Stomach (tissue), 9 donors: ENCODE results near the gene SLC2A3. TPM values are rescaled to one million over a fixed set of nuclear protein-coding genes. Genes with fewer than 3 reads are reported as not detected.
A peak's percentile ranks its signal among the peaks of the same experiment; 100 is the strongest.
"Not testable (repeated sequence)": the region's sequence is repeated elsewhere in the genome, so short reads cannot be mapped to it uniquely, and the experiment has no call there.

Source experiments
- DNase-seq, 2 donors: peaks; one replicate each; pipeline versions ENCODE4 v3.0.0 to v3.0.0-alpha.2; 2013 to 2019
- H3K27ac ChIP-seq, 5 donors: fragments of 200-600 bp in 4 of 5; sonication (generic) in 4 of 5; one replicate each; pipeline ENCODE4 v1.5.1; 2013 to 2019; ENCODE audit warnings: mild to moderate bottlenecking in 1 of 5, moderate library complexity in 1 of 5
- H3K27me3 ChIP-seq, 3 donors: fragments of 200-600 bp; sonication (generic); one replicate each; pipeline ENCODE4 v1.5.1; 2017 to 2019; ENCODE audit warnings: mixed run types in 1 of 3
- H3K36me3 ChIP-seq, 4 donors: fragments of 200-600 bp; sonication (generic); 1 replicate in 3 of 4; 2 replicates in 1 of 4; pipeline ENCODE4 v1.5.1; 2016 to 2019
- H3K4me1 ChIP-seq, 4 donors: fragments of 200-600 bp; sonication (generic); one replicate each; pipeline ENCODE4 v1.5.1; 2016 to 2019
- H3K4me3 ChIP-seq, 4 donors: fragments of 200-600 bp; sonication (generic) in 3 of 4; one replicate each; pipeline ENCODE4 v1.5.1; 2016 to 2019; ENCODE audit warnings: mild to moderate bottlenecking in 1 of 4
- H3K9me3 ChIP-seq, 4 donors: fragments of 200-600 bp; sonication (generic); one replicate each; pipeline ENCODE4 v1.5.1; 2016 to 2019
- CTCF ChIP-seq, 7 experiments: fragments of 450-650 bp in 4 of 7; fragments of 200-600 bp in 3 of 7; sonication (generic) in 3 of 7; IDR thresholded peaks; one replicate each; pipeline ENCODE4 v1.5.1; 2016 to 2019; ENCODE audit warnings: antibody characterized with exemption in 7 of 7, control low read depth in 2 of 7, mild to moderate bottlenecking in 1 of 7
- EP300 ChIP-seq: sonication (generic); formaldehyde crosslinking; IDR thresholded peaks from one replicate; pipeline ENCODE4 v1.6.1; 2017; ENCODE audit warnings: antibody characterized with exemption
- POLR2A ChIP-seq, 4 donors: fragments of 450-650 bp; IDR thresholded peaks; one replicate each; pipeline ENCODE4 v1.6.1; 2016; ENCODE audit warnings: antibody characterized with exemption in 4 of 4, control low read depth in 2 of 4, mild to moderate bottlenecking in 1 of 4, moderate library complexity in 1 of 4
- POLR2AphosphoS5 ChIP-seq, 3 donors: sonication (generic); formaldehyde crosslinking; IDR thresholded peaks; one replicate each; pipeline ENCODE4 v1.6.1; 2016; ENCODE audit warnings: antibody characterized with exemption in 3 of 3
- WGBS, 5 donors: extraction: QIAGEN DNeasy Blood & Tissue Kit in 3 of 5; methylation state at CpG; one replicate each; pipeline versions ENCODE4 v1.1.5 to v1.1.7; 2013 to 2018; 5-methylcytosine and 5-hydroxymethylcytosine counted together
- intact Hi-C: fragments of 100-400 bp; cut with DNase I; formaldehyde crosslinking; loops from one replicate; pipeline ENCODE4 v1.15.1; 2023; ENCODE audit warnings: low total_unique reads
- polyA plus RNA-seq, 3 donors: library from polyadenylated mRNA; stranded (reverse); fragments of 200-250 nt; gene quantifications; one replicate each; pipeline ENCODE4 v1.2.3, GENCODE V29; 2013
- total RNA-seq, 5 donors: library from RNA; depleted of rRNA; stranded (reverse); fragments of >200 nt; gene quantifications; one replicate each; pipeline versions ENCODE4 v1.1.0 to v1.2.3, GENCODE V29; 2014 to 2016
- donor health status: healthy with polysubstance abuse.
- donor health status: Bipolar disorder and iron deficiency.
- donor health status: healthy.

Gene SLC2A3
- total and polyA plus RNA-seq, 8 donors: 0.29 to 72.0 (median 8.7) TPM

- Histone ChIP-seq H3K27me3 (peaks cover 0 to 6% (median 0%) of the 10 kb centered on the region in 3 donors), H3K9me3 (no peaks in the 10 kb centered on the region), H3K36me3 (no peaks in the 10 kb centered on the region), H3K4me3 (no peak overlapping the region), H3K4me1 (peaks cover 7 to 20% (median 15%) of the 10 kb centered on the region in 4 donors), H3K27ac (no peak overlapping the region)
- 86 to 90% (median 89%) methylated on average over 6 of the region's 6 CpGs for WGBS, 5 donors
- no peak for TF ChIP-seq EP300
- no peak for TF ChIP-seq CTCF (IDR thresholded peaks at IDR 0.05)
- no peak for TF ChIP-seq POLR2A (IDR thresholded peaks at IDR 0.05)
- no peak for TF ChIP-seq POLR2AphosphoS5 (IDR thresholded peaks at IDR 0.05)
- intact Hi-C loops: no loop called here
- DNase-seq: no peak
These were observed 37.5 kb upstream of the SLC2A3 start for GRCh38 chr12:7973457-7973825.

GRCh38 chr12:7972734-7973456 lies 36.9 kb upstream of the SLC2A3 start:
- Histone ChIP-seq H3K27me3 (peaks cover 0 to 6% (median 0%) of the 10 kb centered on the region in 3 donors), H3K9me3 (no peaks in the 10 kb centered on the region), H3K36me3 (no peaks in the 10 kb centered on the region), H3K27ac (peak overlapping the region in 4 of 5 donors; percentile 6 to 70 (median 36)), H3K4me1 (peaks cover 7 to 20% (median 15%) of the 10 kb centered on the region in 4 donors), H3K4me3 (no peak overlapping the region)
- intact Hi-C loops: no loop called here
- WGBS, 5 donors: 86 to 89% (median 88%) methylated on average over 17 to 19 of the region's 19 CpGs
- no peak for TF ChIP-seq CTCF (IDR thresholded peaks at IDR 0.05)
- TF ChIP-seq POLR2AphosphoS5 (IDR thresholded peaks at IDR 0.05): no peak
- no peak for TF ChIP-seq POLR2A (IDR thresholded peaks at IDR 0.05)
- TF ChIP-seq EP300: no peak
- no peak for DNase-seq

GRCh38 chr12:7972269-7972668 lies 36.3 kb upstream of the SLC2A3 start:
- H3K27me3 ChIP-seq, H3K4me3 ChIP-seq, H3K36me3 ChIP-seq, DNase-seq, H3K9me3 ChIP-seq, intact Hi-C loops: not testable (repeated sequence)
- WGBS, 5 donors: 15 to 55% (median 45%) methylated on average over 2 to 4 of the region's 9 CpGs
- H3K4me1 ChIP-seq: peaks cover 7 to 20% (median 15%) of the 10 kb centered on the region in 4 donors
- H3K27ac ChIP-seq: peak overlapping the region in 3 of 5 donors; percentile 11 to 70 (median 62)

- H3K4me1 ChIP-seq: peaks cover 7 to 20% (median 15%) of the 10 kb centered on the region in 4 donors
- H3K4me3 ChIP-seq, H3K9me3 ChIP-seq, H3K27me3 ChIP-seq, intact Hi-C loops, DNase-seq, H3K36me3 ChIP-seq: not testable (repeated sequence)
- WGBS, 5 donors: 10 to 58% (median 46%) methylated on average over 2 to 5 of the region's 7 CpGs
- H3K27ac ChIP-seq: peak overlapping the region in 4 of 5 donors; percentile 80 to 91 (median 86)
These were observed 35.8 kb upstream of the SLC2A3 start for GRCh38 chr12:7971765-7972164.

GRCh38 chr12:7970475-7971252 lies 34.7 kb upstream of the SLC2A3 start:
- peak; percentile 72 to 97 for DNase-seq
- intact Hi-C loops: no loop called here
- no peaks in the 10 kb centered on the region for H3K36me3 ChIP-seq
- peaks cover 7 to 20% (median 15%) of the 10 kb centered on the region in 4 donors for H3K4me1 ChIP-seq
- H3K27ac ChIP-seq: peak overlapping the region; percentile 63 to 91 (median 83)
- H3K4me3 ChIP-seq: peak overlapping the region; percentile 43 to 54 (median 50)
- TF ChIP-seq POLR2A (IDR thresholded peaks at IDR 0.05) (no peak), POLR2AphosphoS5 (IDR thresholded peaks at IDR 0.05) (peak; percentile 41 to 81 (median 50)), EP300 (no peak), CTCF (IDR thresholded peaks at IDR 0.05) (no peak)
- peaks cover 0 to 6% (median 0%) of the 10 kb centered on the region in 3 donors for H3K27me3 ChIP-seq
- H3K9me3 ChIP-seq: no peaks in the 10 kb centered on the region
- WGBS, 5 donors: 0 to 1% (median 0%) methylated on average over 47 to 49 of the region's 49 CpGs
